Pulmonary artery endothelial cell (primary cell): ENCODE data around the gene AP2B1. TPM values are rescaled to one million over a fixed set of nuclear protein-coding genes. Genes with fewer than 3 reads are reported as not detected.
A peak's percentile ranks its signal among the peaks of the same experiment; 100 is the strongest.
"Not testable (repeated sequence)": the region's sequence is repeated elsewhere in the genome, so short reads cannot be mapped to it uniquely, and the experiment has no call there.

ENCODE experiments used
- DNase-seq: peaks from one replicate; pipeline ENCODE4 v3.0.0-alpha.2; 2011; ENCODE audit warnings: low read depth, low spot score
- total RNA-seq: library from RNA; depleted of rRNA; stranded (reverse); fragments of >200 nt; gene quantifications from 2 replicates; pipeline ENCODE4 v1.2.3, GENCODE V29; 2014

AP2B1 gene
- total RNA-seq, 1 donor from 2014 or later, result 102 TPM

DNA sequence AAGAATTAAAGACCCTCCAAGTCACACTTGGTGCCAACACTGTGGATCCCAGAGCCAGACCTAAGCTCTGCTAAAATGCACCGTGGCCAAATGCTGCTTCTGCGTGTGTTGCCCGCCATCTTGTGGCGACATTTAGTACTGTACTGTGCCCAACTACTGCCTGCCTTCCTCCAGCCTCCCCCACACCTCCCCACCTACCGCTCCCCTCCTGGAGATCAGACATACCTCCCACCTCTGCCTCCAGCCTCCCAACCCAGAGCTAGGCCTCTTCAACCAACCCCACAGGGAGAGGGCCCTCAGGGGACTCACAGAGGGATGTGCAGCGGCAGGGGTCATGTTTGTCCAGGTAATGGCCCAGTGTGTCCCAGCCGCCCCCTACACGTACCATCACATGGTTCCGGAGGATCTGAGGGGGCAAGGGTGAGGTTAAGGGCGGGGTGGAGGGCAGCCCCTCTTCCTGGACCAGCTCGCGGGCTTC lies 160.5 kb downstream of the AP2B1 start:
- DNase-seq, result peak; percentile 37

DNA sequence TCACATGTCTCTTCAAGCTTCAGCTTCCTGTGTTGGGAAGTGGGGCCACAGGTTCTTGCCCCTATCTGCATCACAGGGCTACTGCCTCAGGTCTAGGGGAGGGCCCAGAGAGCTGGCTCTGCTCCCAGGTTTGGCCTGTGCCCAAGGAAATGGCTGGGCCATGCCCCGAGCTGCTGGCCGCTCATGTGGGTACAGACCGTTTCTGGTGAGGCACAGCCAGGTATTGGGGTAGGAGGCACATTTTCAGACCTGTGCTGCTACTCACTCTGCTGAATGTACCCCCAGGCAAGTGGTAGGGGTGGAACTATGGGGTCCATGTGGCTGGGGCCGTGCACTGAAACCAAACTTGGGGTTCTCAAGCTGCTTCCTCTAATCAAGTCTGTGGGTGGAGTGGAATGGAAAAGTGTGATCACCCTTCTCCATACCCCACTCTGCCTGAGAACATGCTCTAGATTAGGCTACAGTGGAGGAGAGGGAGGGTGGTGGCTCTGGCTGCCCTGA lies 161.3 kb downstream of the AP2B1 start:
- no peak for DNase-seq

DNA sequence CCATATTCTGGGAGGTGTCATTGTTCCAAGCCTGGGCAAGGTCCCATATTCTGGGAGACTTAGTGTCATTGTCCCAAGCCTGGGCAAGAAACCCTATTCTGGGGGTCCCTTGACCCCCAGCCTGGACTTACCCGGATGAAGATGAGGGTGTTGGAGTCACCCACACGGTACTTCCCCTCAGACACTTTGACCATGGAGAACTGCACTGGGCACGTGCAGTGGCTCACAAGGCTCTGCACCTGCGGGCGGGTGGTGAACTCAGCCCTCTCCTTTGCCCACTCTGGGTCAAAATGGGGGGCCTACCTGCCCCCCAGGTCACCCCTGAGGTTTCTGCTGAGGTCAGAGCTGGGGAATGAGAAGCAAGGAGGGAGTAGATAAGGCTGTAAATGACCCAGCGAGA lies 161.9 kb downstream of the AP2B1 start:
- DNase-seq, result no peak

- DNase-seq, result no peak
Measured at GRCh38 chr17:35749560-35750412, 162.7 kb downstream of the AP2B1 start.

- DNase-seq, result no peak
Measured at GRCh38 chr17:35750526-35751395, 163.6 kb downstream of the AP2B1 start.

DNA sequence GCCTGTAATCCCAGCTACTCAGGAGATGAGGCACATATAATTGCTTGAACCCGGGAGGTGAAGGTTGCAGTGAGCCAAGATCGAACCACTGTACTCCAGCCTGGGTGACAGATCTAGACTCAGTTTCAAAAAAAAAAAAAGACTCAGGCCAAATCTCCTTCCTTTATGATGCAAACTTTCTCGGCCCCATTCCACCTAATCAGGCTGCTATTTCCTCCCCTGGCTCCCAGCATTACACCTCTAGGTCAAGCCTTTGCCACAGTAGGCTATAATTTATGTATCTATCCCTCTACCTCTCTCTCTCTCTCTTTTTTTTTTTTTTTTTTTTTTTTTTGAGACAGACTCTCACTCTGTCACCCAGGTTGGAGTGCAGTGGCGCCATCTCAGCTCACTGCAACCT lies 164.4 kb downstream of the AP2B1 start:
- DNase-seq, result not testable (repeated sequence)

DNA sequence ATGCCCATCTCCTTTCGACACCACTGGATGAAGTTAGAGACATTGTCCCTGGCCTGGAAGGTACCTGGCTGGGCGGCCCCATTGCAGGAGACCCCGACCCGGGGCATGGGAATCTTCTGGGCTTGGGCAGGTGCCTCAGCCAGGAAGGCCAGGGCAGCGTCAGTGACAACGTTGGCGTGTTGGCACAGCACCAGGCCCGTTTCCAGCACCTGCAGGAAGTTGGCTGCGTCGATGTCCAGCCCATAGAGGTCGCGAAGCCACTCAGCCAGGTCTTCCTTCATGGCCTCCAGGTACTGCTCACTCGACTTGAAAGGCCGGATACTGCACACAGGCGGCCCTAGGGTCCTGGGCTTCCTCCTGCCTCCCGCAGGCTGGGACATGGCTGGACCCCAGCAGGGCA lies 165.3 kb downstream of the AP2B1 start:
- no peak for DNase-seq

- DNase-seq, result no peak
Measured at GRCh38 chr17:35752945-35753764, 166.0 kb downstream of the AP2B1 start, which contains the start of gene GAS2L2. Gene GAS2L2, minus strand, starts transcription at chr17:35753239. Its CDS starts 389 bp downstream, at chr17:35752850.

DNA sequence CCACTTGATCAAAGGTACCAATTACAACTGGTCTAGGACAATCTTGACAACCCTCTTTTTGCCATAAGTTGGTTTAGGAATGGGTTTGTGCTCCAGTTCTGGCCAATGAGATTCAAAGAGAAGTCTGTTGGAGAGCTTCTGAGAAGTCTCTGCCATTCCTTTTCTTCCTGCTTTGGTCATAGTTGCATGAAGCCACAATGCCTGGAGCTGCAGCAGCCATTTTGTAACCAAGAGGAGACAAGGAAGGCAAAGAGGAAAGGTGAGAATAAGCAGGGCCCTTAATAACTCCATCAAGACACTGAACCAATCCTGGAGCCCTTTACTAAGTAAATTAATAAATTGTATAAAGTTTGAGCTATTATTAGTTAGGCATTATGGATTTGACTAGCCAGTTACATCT lies 170.1 kb downstream of the AP2B1 start:
- DNase-seq, result no peak

- DNase-seq, result no peak
Measured at GRCh38 chr17:35760587-35760986, 173.5 kb downstream of the AP2B1 start, which contains the start of gene C17orf50. Gene C17orf50, plus strand, starts transcription at chr17:35760887. Its CDS starts 55 bp downstream, at chr17:35760942.

GRCh38 chr17:35761601-35762000 lies 174.5 kb downstream of the AP2B1 start:
- no peak for DNase-seq

DNA sequence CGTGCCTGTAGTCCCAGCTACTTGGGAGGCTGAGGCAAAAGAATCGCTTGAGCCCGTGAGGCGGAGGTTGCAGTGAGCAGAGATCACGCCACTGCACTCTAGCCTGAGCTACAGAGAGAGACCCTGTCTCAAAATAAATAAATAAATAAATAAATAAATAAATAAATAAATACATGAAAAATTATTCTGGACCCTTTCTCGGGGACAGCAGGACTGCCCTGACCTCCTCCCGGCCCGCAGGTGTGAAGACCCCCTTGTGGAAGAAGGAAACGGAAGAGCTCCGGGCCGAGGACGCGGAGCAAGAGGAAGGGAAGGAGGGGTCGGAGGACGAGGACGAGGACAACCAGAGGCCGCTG lies 176.6 kb downstream of the AP2B1 start:
- no peak for DNase-seq

DNA sequence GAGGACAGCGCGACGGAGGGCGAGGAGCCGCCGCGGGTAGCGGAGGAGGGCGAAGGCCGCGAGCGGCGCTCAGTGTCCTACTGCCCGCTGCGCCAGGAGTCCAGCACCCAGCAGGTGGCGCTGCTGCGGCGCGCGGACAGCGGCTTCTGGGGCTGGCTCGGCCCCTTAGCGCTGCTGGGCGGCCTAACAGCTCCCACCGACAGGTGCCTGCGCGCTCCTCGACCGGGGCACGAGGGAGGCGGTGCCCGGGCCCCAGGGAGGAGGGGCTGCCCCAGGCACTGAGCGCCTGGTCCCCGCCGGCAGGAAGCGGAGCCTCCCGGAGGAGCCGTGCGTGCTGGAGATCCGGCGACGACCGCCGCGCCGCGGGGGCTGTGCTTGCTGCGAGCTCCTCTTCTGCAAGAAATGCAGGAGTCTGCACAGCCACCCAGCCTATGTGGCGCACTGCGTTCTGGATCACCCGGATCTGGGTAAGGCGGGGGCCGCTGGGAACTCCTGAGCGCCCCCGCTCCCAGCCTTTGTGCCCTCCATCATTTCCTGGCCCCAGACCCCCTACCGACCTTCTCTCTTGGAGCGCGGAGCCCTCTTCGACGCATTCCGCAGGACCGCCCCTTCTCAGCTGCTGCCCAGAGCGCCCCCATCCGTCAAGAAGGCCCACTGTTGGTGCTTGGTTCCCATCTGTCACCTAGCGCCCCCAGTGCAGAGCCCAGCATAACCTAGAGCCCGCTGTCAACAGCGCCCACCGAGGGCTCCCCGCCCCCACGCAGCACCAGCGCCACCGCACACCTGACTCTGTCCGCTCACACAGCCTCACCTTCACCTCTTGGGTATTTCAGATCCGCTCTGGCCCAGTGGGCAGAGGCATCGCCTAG lies 177.2 kb downstream of the AP2B1 start:
- peak; percentile 54 for DNase-seq

GRCh38 chr17:35765086-35765710 lies 178.1 kb downstream of the AP2B1 start:
- no peak for DNase-seq

DNA sequence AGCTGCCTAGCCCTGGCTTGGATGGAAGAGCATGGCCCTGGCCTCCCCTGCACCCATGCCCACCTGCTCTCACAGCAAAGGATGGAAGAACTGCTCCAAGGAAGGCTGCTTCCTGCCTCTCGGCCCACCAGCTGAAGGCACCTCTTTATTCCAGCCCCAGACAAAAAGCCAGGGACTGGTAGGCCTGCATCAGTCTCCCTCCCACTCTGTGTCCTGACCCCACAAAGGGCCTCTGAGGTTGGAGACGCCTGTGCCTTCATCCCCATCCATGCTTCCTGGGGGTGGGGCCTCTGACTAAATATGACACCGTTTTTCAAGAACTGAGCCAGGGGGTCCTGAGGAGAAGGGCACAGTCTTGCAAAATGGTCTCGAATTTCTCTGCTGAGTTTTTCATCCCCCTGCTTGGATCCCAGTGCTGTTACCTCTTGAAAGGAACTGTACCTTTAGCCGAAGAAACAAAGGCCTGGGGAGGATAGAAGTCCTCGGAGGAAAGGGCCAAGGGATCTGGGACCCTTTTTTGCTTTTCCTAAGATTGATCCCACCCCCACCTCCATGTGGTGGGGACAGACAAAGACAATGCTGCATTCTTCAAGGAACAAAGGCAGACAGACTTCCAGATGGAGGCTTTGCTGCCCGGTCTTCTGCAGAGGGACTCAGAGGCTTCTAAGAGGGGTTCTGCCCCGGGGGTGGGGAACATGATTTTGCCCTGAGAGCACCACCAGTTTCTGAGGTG lies 178.8 kb downstream of the AP2B1 start:
- DNase-seq, result no peak

DNA sequence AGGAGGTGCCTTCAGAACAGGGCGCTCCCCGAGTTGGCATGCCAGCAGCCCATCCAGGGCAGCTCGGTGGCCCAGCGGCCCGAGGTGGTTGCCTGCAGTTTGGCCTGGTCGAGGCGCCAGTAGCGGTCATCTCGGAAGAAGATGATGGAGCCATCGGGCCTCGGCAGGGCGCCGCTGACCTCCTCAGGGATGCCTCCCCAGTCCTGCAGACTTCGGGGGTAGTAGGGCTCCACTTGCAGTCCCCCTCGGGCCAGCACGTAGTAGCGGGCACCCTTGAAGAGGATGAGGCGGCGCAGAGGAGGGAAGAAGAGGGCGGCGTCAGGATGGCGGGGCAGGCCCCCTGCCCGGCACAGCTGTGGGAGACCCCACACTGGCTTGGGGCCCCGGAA lies 179.4 kb downstream of the AP2B1 start:
- no peak for DNase-seq

DNA sequence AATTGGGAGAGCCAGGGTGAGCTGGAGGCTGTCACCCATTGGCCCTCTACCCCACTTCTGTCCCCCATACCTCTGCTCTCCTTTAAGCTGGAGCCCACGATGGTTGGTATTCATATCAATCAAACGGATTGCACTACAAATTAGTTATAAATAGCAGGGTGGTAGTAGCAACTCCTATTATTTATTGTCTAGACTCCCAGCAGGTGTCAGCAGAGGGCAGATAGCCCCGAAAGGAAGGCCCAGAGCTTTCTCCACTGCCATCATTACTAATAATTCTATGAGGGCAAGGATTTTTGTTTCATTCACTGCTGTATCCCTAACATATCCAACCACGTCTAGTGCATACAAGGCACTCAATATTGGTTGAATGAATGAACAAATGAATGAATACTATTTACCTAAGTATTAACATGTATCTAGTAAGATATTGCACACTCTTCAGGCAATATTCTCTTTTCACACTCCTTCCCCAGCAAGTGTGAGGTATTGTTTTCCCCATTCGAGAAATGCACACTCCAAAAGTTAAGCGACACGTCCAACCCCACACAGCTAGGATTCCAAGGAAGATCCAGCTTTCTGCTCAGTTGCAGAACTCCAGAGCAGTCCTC lies 179.9 kb downstream of the AP2B1 start:
- no peak for DNase-seq

DNA sequence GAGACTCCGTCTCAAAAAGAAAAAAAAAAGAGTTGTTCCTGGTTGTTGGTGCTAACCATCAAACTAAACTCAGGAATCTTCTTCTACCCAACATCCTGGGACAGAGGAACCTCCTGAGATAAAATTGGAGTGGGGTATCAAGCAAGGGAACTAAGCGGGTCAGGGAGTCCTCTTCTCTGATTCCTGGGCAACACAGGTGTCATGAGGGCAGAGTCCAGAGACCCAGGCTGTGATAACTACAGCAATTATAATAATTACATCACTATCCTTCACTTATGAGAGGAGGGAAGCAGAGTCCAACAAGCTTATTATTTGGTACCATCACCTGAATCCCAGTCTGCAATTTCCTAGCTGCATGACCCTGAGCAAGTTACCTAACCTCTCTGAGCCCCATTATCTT lies 181.7 kb downstream of the AP2B1 start:
- no peak for DNase-seq
